HUES48 (cell line): ENCODE results near the gene ZNF213.

Experiments
- H3K27ac ChIP-seq: one replicate; pipeline ENCODE4 v1.7.0; 2013; ENCODE audit warnings: low read depth, low read length, inconsistent platforms
- H3K27me3 ChIP-seq: 2 replicates; pipeline ENCODE4 v1.6.1; 2013; ENCODE audit warnings: mild to moderate bottlenecking, low read length; ENCODE audit not compliant: control insufficient read depth, insufficient read depth
- H3K36me3 ChIP-seq: 2 replicates; pipeline ENCODE4 v1.6.1; 2013; ENCODE audit warnings: low read length; ENCODE audit not compliant: control insufficient read depth, insufficient read depth
- H3K4me1 ChIP-seq: 2 replicates; pipeline ENCODE4 v1.6.1; 2013; ENCODE audit warnings: mild to moderate bottlenecking, low read length; ENCODE audit not compliant: control insufficient read depth, insufficient read depth
- H3K4me3 ChIP-seq: 2 replicates; pipeline ENCODE4 v1.5.1; 2013; ENCODE audit warnings: mild to moderate bottlenecking, low read depth, low read length
- H3K9ac ChIP-seq: 2 replicates; pipeline ENCODE4 v1.6.1; 2013; ENCODE audit warnings: mild to moderate bottlenecking, low read depth, low read length, moderate library complexity
- H3K9me3 ChIP-seq: 2 replicates; pipeline ENCODE4 v1.6.1; 2013; ENCODE audit warnings: low read length; ENCODE audit not compliant: control insufficient read depth, insufficient read depth

The ZNF213 gene

GRCh38 chr16:3188675-3188924, 53.8 kb downstream of the ZNF213 start:
- H3K27me3 ChIP-seq = peaks cover 29% of the 10 kb centered on the region

GRCh38 chr16:3188925-3189825, 54.3 kb downstream of the ZNF213 start:
- Histone ChIP-seq H3K36me3 (no peaks in the 10 kb centered on the region), H3K27ac (peak overlapping the region; percentile 6), H3K4me3 (peak overlapping the region; percentile 97), H3K9me3 (no peaks in the 10 kb centered on the region), H3K9ac (peak overlapping the region; percentile 39; the same call in 1 of the 2 replicates), H3K27me3 (peaks cover 32% of the 10 kb centered on the region), H3K4me1 (peaks cover 7% of the 10 kb centered on the region; the same call in 1 of the 2 replicates)

More at GRCh38 chr16:3188675-3188924, 53.8 kb downstream of the ZNF213 start:
- Histone ChIP-seq H3K4me3 (peak overlapping the region; percentile 97), H3K36me3 (no peaks in the 10 kb centered on the region), H3K9ac (0 out of 2 replicates have a peak overlapping the region, but pooled peaks have one; percentile 13), H3K27ac (no peak overlapping the region), H3K9me3 (no peaks in the 10 kb centered on the region), H3K4me1 (peaks cover 7% of the 10 kb centered on the region; the same call in 1 of the 2 replicates)

- peaks cover 7% of the 10 kb centered on the region; the same call in 1 of the 2 replicates for H3K4me1 ChIP-seq
- H3K9me3 ChIP-seq = no peaks in the 10 kb centered on the region
- no peaks in the 10 kb centered on the region for H3K36me3 ChIP-seq
- H3K27me3 ChIP-seq = peaks cover 32% of the 10 kb centered on the region
- H3K4me3 ChIP-seq = peak overlapping the region; percentile 97
- H3K27ac ChIP-seq = no peak overlapping the region
- H3K9ac ChIP-seq = no peak overlapping the region
These were observed 55.0 kb downstream of the ZNF213 start for GRCh38 chr16:3189869-3190268.

GRCh38 chr16:3190949-3191353, 56.1 kb downstream of the ZNF213 start:
- no peak overlapping the region for H3K9ac ChIP-seq
- H3K4me3 ChIP-seq = peak overlapping the region; percentile 97
- peaks cover 32% of the 10 kb centered on the region for H3K27me3 ChIP-seq
- H3K27ac ChIP-seq = no peak overlapping the region
- H3K36me3 ChIP-seq = no peaks in the 10 kb centered on the region
- H3K4me1 ChIP-seq = peaks cover 7% of the 10 kb centered on the region; the same call in 1 of the 2 replicates
- H3K9me3 ChIP-seq = no peaks in the 10 kb centered on the region
